Neural crest cell (in vitro differentiated cells): ENCODE results near the gene ADGRL2. TPM values are rescaled to one million over a fixed set of nuclear protein-coding genes. Genes with fewer than 3 reads are reported as not detected.

ENCODE experiments used
- DNase-seq: peaks from one replicate; pipeline ENCODE4 v3.0.0; 2021; ENCODE audit warnings: low read depth, mixed read lengths, low spot score
- H3K27ac Mint-ChIP-seq: one replicate; pipeline ENCODE4 v1.8.0; 2021; ENCODE audit warnings: mild to moderate bottlenecking, mixed read lengths; ENCODE audit not compliant: unreplicated experiment
- H3K27me3 Mint-ChIP-seq: 2 replicates; pipeline ENCODE4 v1.8.0; 2021; ENCODE audit warnings: low read depth, mild to moderate bottlenecking, mixed read lengths
- H3K36me3 Mint-ChIP-seq: 2 replicates; pipeline ENCODE4 v1.8.0; 2021; ENCODE audit warnings: low read depth, mild to moderate bottlenecking, mixed read lengths
- H3K4me1 Mint-ChIP-seq: 2 replicates; pipeline ENCODE4 v1.8.0; 2021; ENCODE audit warnings: mixed read lengths
- H3K4me3 Mint-ChIP-seq: one replicate; pipeline ENCODE4 v1.8.0; 2021; ENCODE audit warnings: mild to moderate bottlenecking, mixed read lengths
- H3K9me3 Mint-ChIP-seq: 2 replicates; pipeline ENCODE4 v1.8.0; 2021; ENCODE audit warnings: mixed read lengths
- total RNA-seq: library from RNA; stranded (reverse); gene quantifications from 2 replicates; pipeline ENCODE4 v1.2.1, GENCODE V29; 2021
- TF ChIP-seq, protein P1 (sequence below): fragments of 200-600 bp; sonication (generic); conservative IDR thresholded peaks from 2 replicates; pipeline ENCODE4 v1.5.0; 2021; ENCODE audit warnings: antibody characterized with exemption, mild to moderate bottlenecking

The ADGRL2 gene
- total RNA-seq, 1 donor from 2014 or later = 170 TPM

DNA sequence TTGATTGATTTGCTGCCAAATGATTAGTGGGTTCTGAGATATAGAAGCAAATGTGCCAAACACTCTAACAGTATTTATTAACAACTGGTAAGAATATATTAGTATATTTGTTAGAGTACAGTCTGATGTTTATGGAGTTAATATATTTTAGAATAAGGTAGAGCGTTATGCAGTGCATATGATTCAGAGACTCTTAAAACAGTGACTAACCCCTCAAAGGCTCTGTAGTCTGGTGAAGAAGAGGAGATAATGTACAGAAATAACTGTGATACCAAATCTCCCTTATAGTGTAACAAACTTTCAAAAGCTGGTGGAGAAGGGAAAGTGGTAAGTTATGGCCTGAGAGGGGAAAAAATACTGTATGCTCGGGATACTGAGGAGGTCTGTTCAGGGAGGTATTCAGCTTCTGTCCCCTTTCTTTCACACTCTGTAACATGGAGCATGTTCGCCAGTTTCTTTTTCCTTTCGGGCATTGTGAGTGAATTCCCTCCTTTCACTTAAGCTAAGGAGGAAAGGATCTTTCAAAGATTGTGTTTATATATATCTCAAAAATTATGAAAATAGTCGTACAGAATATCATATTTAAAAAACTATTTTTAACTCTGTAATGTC is 121.2 kb downstream of the ADGRL2 start:
- peaks cover 73% of the 10 kb centered on the region for H3K4me1 Mint-ChIP-seq
- H3K27me3 Mint-ChIP-seq = no peaks in the 10 kb centered on the region
- no peak for DNase-seq
- peak overlapping the region; percentile 11 for H3K4me3 Mint-ChIP-seq
- peak overlapping the region; percentile 79 for H3K27ac Mint-ChIP-seq
- TF ChIP-seq, protein P1, sequence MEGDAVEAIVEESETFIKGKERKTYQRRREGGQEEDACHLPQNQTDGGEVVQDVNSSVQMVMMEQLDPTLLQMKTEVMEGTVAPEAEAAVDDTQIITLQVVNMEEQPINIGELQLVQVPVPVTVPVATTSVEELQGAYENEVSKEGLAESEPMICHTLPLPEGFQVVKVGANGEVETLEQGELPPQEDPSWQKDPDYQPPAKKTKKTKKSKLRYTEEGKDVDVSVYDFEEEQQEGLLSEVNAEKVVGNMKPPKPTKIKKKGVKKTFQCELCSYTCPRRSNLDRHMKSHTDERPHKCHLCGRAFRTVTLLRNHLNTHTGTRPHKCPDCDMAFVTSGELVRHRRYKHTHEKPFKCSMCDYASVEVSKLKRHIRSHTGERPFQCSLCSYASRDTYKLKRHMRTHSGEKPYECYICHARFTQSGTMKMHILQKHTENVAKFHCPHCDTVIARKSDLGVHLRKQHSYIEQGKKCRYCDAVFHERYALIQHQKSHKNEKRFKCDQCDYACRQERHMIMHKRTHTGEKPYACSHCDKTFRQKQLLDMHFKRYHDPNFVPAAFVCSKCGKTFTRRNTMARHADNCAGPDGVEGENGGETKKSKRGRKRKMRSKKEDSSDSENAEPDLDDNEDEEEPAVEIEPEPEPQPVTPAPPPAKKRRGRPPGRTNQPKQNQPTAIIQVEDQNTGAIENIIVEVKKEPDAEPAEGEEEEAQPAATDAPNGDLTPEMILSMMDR = no peak
- no peaks in the 10 kb centered on the region for H3K36me3 Mint-ChIP-seq
- no peaks in the 10 kb centered on the region for H3K9me3 Mint-ChIP-seq

DNA sequence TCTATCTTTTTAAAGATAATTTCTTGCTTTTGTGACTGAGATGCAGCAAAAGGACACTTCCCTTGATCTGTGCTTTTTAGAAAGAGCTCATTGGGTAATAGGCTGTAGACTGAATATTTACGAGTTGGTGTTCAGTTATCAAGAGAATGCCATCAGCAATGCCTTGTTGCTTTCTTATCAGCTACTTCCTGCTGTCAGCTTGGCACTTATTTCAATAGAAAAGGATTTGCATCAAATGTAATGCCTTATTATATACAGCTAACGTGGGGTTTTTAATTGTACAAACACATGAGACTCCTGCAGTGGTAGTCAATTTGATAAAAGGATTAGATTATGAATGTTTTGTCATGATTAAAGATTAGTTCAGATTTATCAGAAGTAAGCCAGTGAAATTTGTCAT is 122.2 kb downstream of the ADGRL2 start:
- no peaks in the 10 kb centered on the region for H3K9me3 Mint-ChIP-seq
- no peak overlapping the region for H3K4me3 Mint-ChIP-seq
- no peak overlapping the region for H3K27ac Mint-ChIP-seq
- H3K36me3 Mint-ChIP-seq = no peaks in the 10 kb centered on the region
- TF ChIP-seq, protein P1 = no peak
- H3K4me1 Mint-ChIP-seq = peaks cover 70% of the 10 kb centered on the region
- DNase-seq = no peak
- H3K27me3 Mint-ChIP-seq = no peaks in the 10 kb centered on the region

DNA sequence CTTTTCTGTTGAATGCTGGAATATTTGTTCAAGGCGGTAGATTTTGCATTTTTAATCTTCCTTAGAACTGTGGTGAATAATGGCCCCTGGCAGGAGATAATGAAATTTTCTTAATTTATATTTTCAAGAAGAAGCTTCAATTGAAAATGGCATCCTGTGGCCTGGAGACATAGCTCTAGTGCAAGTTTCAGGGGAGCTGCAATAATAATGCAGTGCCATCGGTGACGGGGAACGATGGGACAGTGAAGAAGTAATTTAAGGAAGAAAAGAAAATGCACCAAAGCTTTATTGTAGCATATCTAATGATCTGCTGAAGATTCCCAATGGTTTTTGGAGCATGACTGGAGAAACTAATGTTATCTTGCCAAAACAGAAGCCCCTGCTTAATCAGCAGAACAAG is 128.4 kb downstream of the ADGRL2 start:
- Mint-ChIP-seq H3K4me1 (peaks cover 45% of the 10 kb centered on the region), H3K27ac (no peak overlapping the region), H3K36me3 (peaks cover 3% of the 10 kb centered on the region), H3K27me3 (no peaks in the 10 kb centered on the region), H3K4me3 (no peak overlapping the region), H3K9me3 (no peaks in the 10 kb centered on the region)
- no peak for DNase-seq
- TF ChIP-seq, protein P1 = no peak

DNA sequence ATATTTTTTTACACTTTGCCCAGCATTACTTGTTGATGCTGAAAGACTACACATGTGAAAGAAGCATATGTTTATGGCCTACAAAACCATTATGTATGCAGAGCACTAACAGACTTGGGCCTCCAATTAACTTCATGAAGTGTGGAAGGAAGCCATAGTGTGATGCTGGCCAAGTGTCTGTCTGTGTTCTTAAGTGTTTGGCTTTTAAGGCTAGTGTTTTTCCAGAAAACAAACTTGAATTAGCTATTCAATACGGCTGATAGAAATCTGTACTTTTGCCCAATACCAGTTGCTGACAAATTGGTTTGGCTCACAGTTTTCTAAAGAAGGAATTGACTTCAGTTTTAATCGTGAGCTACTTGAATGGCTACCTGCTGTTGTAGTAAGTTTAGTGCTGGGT is 136.1 kb downstream of the ADGRL2 start:
- Mint-ChIP-seq H3K27ac (no peak overlapping the region), H3K9me3 (no peaks in the 10 kb centered on the region), H3K4me3 (no peak overlapping the region), H3K4me1 (peaks cover 10% of the 10 kb centered on the region), H3K36me3 (no peaks in the 10 kb centered on the region), H3K27me3 (no peaks in the 10 kb centered on the region)
- TF ChIP-seq, protein P1 = no peak
- no peak for DNase-seq

DNA sequence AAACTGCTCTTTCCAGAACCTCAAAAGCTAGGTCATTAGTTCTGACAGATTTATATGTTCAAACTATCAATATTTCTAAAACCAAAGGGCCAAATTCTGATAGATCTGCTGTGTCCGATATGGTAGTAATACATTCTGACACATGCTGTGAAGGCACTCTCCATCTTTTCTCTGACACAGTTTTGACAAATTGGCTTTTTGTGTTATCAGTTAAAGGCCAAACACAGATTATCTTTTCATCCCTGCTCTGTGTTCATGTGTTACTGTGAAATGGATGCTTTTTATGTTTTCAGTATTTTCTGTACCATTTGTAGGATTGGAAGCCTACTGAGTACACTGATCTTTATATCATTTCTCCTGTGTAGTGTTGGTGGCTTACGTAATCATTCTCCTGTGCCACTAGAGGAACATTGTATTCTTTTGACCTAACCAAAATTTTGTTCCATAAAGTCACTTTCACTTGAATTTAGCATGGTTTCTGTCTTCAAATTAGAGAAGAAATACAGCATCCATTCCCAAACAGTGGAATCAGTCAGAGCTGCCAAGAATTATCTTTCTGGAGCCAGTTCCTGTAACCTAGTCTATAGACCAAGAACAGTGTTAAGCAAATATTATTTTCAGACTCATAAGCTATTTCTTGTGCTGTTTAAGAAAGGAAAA is 137.2 kb downstream of the ADGRL2 start:
- Mint-ChIP-seq H3K9me3 (no peaks in the 10 kb centered on the region), H3K36me3 (peaks cover 2% of the 10 kb centered on the region), H3K4me3 (no peak overlapping the region), H3K27ac (no peak overlapping the region), H3K4me1 (peaks cover 18% of the 10 kb centered on the region), H3K27me3 (no peaks in the 10 kb centered on the region)
- TF ChIP-seq, protein P1 = no peak
- DNase-seq = no peak
